Purkinje cell (primary cell): ENCODE results near the gene PNRC2. TPM values are rescaled to one million over a fixed set of nuclear protein-coding genes. Genes with fewer than 3 reads are reported as not detected.

Source experiments
- polyA plus RNA-seq: library from polyadenylated mRNA; unstranded; fragments of >200 nt; fragmentation: Nextera tagmentation; gene quantifications from 2 replicates; pipeline ENCODE4 v1.2.1, GENCODE V29; 2014

Gene PNRC2, protein sequence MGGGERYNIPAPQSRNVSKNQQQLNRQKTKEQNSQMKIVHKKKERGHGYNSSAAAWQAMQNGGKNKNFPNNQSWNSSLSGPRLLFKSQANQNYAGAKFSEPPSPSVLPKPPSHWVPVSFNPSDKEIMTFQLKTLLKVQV
- polyA plus RNA-seq: 85.7 and 101 TPM in 2 replicates

DNA sequence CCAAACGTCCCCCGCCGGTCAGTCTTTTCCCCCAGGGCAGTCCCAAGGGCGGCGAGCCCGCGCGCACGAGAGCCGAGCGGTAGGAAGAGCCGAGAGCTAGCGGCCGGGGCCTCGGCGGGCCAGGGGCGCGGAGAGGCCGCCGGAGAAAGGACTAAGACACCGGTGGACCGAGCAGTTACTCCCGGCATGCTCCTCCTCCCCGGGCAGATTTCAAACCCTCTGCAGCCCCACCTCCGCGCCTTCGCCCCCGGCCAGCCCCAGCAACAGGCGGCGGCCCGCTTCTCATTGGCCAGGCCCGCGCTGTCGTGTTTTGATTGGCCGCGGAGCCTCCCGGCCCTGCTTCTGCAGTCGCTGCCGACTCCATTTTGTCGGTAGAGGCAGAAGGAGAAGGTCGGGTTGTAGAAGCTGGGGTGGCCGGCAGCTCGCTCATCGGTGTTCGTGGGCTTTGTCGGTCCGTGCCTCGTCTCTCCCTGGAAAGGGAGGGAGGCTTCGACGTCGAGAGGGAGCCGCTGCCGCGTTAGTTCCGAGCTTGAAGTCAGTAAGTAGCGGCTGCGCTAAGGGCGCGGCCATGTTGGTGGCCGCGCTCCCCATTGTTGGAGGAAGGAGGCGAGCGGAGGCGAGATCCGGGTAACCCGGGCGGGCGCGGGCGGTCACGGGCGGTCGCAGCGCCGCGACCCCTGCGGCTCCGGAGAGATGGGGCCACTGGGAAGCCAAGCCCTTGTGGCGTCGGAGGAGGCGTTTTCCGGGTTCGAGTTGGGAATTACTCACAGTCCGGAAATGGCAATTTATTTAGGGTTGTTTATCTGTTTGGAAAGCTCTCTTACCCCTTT, at the start of gene PNRC2:
Gene PNRC2 (plus strand): TSS at position 368 of the 830 bp plus-strand sequence. CDS start 1,630 bp downstream, outside the sequence.

DNA sequence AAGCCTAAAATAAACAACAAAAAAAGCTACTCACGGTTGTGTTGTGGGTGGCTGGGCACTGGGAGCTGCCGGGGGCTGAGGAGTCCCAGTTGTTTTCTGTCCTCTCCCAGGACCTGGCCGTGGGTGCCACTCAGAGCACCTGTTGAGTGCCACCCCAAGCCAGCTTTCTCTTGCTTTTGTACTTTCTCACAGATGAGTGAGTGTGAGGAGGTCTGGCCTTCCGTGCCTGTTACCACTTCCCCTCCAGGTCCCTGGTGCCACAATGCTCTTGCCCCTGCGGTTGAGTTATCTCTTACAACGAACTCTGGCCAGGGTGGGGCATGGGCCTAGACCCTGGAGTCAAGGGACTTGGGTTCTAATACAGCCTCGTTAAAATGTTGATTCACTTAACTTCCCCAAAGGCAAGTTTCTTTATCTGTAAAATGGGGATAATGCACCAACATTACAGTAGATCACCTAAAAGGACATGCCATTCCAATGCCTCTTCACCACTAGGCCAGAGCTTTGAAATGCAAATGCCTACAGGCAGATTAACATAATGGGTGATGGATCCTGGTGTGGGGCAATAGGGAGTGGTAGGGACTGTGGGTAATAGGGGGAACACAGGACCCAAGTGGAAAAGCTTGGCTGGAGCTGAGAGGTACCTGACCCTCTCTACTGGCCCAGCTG, 46.3 kb upstream of the PNRC2 start, which contains the start of gene CNR2:
Gene CNR2 (minus strand): TSS at position 151 of the 669 bp plus-strand sequence. CDS start 37,745 bp downstream, outside the sequence.

DNA sequence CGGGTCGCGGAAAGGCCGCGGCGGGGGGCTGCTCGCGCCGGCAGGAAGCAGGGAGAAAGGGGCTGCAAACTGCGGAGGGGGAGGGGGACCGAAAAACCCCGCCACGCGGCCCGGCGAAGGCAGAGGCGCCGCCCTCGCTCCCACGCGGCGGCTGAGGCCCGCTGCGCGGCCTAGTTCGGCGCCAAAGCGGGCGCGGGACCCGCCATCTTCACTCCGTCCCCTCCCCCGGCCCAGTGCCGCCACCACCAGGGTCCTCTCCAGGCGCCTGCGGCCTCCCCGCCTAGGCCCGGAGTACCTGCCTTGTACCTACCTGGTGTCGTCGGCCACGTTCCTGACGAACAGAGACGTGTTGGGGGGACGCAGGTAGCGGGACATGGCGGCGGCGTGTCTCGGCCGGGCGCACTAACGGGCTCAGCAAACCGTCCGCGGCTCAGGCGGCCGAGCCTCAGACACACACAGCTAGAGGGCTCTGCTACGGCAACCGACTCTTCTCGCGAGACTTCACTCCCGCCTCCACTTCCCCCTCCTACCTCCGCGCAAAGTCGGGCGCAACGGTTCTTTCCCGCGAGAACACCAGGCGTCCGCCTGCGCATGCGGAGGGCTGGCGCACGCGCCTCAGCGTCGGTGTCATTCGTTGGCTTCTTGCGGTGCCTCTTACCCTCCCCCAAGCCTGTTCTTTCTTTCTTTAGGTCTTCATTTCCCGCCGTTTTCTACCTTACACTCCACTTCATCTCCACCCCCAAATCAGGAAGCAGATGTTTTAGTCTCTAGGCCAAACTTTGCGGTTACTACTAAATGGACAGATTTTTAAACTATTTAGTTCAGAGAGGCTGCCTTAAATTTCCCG, 20.5 kb downstream of the PNRC2 start, which contains the start of gene SRSF10:
Gene SRSF10 (minus strand): TSS at position 447 of the 847 bp plus-strand sequence. CDS start 72 bp downstream, at position 375.

Other genes starting within 250 kb of the PNRC2 start
- gene ELOA, start 216.4 kb upstream of the PNRC2 start, polyA plus RNA-seq: 8.4 and 10.1 TPM in 2 replicates
- gene PITHD1, start 181.4 kb upstream of the PNRC2 start, polyA plus RNA-seq: 96.6 and 127 TPM in 2 replicates
- gene LYPLA2, start 168.7 kb upstream of the PNRC2 start, polyA plus RNA-seq: 2.5 and 3.6 TPM in 2 replicates
- gene GALE, start 159.1 kb upstream of the PNRC2 start, polyA plus RNA-seq: 7.6 and 9.9 TPM in 2 replicates
- 8.6 and 20.7 TPM in 2 replicates for gene HMGCL, start 134.4 kb upstream of the PNRC2 start, polyA plus RNA-seq
- gene FUCA1, start 91.5 kb upstream of the PNRC2 start, polyA plus RNA-seq: 23.3 and 23.5 TPM in 2 replicates
- gene CNR2, start 46.5 kb upstream of the PNRC2 start, polyA plus RNA-seq: not detected in 2 replicates
- 77.6 and 90.2 TPM in 2 replicates for gene SRSF10, start 20.5 kb downstream of the PNRC2 start, polyA plus RNA-seq
- not detected in 2 replicates for gene MYOM3, start 152.3 kb downstream of the PNRC2 start, polyA plus RNA-seq
- gene IL22RA1, start 183.3 kb downstream of the PNRC2 start, polyA plus RNA-seq: not detected in 2 replicates
- not detected in 2 replicates for gene IFNLR1, start 227.5 kb downstream of the PNRC2 start, polyA plus RNA-seq